Measurements from ENCODE around the gene MEGF11. TPM values are rescaled to one million over a fixed set of nuclear protein-coding genes. Genes with fewer than 3 reads are reported as not detected.
A peak's percentile ranks its signal among the peaks of the same experiment; 100 is the strongest.

Gene MEGF11
- total RNA-seq, 1 donor from 2014 or later, result 0.60 TPM

DNA sequence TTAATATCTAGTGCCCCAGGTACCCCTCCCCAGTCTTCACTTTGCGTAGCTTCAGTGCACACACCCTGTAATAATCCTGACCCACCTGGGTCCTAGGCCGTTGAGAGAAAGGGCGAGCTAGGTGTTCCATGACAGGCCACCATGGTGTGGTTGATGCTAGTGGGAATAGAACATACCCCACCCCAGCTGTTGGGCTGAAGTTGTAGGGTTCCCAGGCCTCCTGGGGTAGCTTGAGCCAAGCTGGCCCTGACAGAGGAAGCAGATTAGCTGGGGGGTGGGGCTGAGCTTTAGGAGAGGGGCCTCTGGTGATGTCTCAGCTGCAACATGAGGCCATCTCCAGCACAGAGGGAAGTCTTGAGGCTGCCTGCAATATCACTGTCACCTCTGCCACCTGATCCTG lies 343.7 kb downstream of the MEGF11 start:
- TF ChIP-seq, protein P1, sequence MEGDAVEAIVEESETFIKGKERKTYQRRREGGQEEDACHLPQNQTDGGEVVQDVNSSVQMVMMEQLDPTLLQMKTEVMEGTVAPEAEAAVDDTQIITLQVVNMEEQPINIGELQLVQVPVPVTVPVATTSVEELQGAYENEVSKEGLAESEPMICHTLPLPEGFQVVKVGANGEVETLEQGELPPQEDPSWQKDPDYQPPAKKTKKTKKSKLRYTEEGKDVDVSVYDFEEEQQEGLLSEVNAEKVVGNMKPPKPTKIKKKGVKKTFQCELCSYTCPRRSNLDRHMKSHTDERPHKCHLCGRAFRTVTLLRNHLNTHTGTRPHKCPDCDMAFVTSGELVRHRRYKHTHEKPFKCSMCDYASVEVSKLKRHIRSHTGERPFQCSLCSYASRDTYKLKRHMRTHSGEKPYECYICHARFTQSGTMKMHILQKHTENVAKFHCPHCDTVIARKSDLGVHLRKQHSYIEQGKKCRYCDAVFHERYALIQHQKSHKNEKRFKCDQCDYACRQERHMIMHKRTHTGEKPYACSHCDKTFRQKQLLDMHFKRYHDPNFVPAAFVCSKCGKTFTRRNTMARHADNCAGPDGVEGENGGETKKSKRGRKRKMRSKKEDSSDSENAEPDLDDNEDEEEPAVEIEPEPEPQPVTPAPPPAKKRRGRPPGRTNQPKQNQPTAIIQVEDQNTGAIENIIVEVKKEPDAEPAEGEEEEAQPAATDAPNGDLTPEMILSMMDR (IDR thresholded peaks at IDR 0.05; ENCODE audit: unreplicated experiment), result no peak

DNA sequence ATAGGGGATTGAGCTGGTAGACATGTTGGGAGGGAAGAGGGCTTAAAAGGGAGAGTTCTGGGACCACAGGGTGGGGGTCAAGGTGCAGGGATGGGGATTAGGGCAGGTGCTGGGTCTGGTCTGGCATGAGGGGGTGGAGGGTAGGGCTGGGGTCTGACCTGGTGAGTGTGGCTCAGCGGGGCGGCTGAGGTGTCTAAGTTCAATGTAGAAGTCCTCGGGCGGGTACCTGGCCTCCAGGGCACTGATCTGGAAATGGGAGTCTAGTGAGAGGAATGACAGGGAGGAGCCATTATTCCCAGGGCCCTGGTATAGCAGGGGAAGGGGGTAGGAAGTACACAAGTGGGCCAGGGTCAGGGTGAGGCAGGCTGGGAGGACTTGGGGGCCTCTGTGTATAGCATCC lies 344.7 kb downstream of the MEGF11 start:
- no peaks in the 10 kb centered on the region for H3K9me3 Mint-ChIP-seq (ENCODE audit: low read depth)
- H3K27me3 Mint-ChIP-seq, result no peaks in the 10 kb centered on the region
- no peak overlapping the region for H3K27ac Mint-ChIP-seq
- peaks cover 9% of the 10 kb centered on the region for H3K4me1 Mint-ChIP-seq (ENCODE audit: low read depth)
- H3K4me3 Mint-ChIP-seq (ENCODE audit: low read depth), result no peak overlapping the region
- peaks cover 5% of the 10 kb centered on the region for H3K36me3 Mint-ChIP-seq (ENCODE audit: insufficient read depth)
- TF ChIP-seq, protein P1 (IDR thresholded peaks at IDR 0.05; ENCODE audit: unreplicated experiment), result no peak
- DNase-seq (ENCODE audit: low spot score, unreplicated experiment), result no peak

More for the DNA sequence above, 343.7 kb downstream of the MEGF11 start:
- Mint-ChIP-seq H3K9me3 (ENCODE audit: low read depth) (no peaks in the 10 kb centered on the region), H3K27ac (no peak overlapping the region), H3K4me3 (ENCODE audit: low read depth) (no peak overlapping the region), H3K27me3 (no peaks in the 10 kb centered on the region), H3K36me3 (ENCODE audit: insufficient read depth) (peaks cover 5% of the 10 kb centered on the region), H3K4me1 (ENCODE audit: low read depth) (peaks cover 9% of the 10 kb centered on the region)
- no peak for DNase-seq (ENCODE audit: low spot score, unreplicated experiment)

DNA sequence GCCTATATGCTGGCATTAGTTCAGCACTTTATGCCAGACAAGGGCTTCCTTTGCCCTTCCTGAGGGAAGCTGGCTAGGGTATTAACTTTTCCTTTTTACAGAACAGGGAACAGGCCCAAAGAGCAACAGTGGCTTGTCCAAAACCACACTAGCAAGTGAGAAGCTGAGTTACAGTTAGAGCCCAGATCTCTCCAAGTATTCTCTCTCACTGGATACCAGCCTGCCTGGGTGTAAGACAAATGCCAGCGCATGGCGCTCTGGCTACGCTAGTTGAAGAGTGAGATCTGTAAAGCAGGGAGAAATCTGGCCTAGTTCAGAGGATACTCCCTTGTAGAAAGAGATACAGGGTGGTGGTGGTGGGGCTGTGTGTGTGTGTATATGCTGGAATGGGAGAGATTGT lies 345.9 kb downstream of the MEGF11 start:
- no peaks in the 10 kb centered on the region for H3K9me3 Mint-ChIP-seq (ENCODE audit: low read depth)
- peaks cover 6% of the 10 kb centered on the region for H3K36me3 Mint-ChIP-seq (ENCODE audit: insufficient read depth)
- H3K4me1 Mint-ChIP-seq (ENCODE audit: low read depth), result peaks cover 9% of the 10 kb centered on the region
- no peak overlapping the region for H3K27ac Mint-ChIP-seq
- no peak overlapping the region for H3K4me3 Mint-ChIP-seq (ENCODE audit: low read depth)
- TF ChIP-seq, protein P1 (IDR thresholded peaks at IDR 0.05; ENCODE audit: unreplicated experiment), result no peak
- H3K27me3 Mint-ChIP-seq, result no peaks in the 10 kb centered on the region
- no peak for DNase-seq (ENCODE audit: low spot score, unreplicated experiment)

DNA sequence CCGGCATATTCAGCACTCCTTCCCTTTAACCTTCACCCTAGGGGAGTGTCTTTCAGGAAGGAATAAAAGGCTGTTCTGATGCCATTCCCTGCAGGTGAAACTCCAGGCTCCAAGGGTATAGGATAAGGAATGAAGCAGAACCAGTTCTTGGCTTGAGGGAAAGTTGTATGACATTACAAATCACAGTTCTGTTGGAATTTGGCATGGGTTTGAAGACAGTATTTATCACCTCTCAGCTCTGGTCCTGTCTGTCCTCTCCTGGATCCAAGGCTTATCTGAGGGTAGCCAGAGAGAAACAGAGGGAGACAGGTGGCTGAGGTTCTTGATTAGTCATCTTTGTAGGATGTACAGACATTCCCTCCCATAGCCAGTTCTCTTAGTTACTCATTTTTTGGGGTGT lies 347.2 kb downstream of the MEGF11 start:
- TF ChIP-seq, protein P1 (IDR thresholded peaks at IDR 0.05; ENCODE audit: unreplicated experiment), result no peak
- Mint-ChIP-seq H3K27me3 (no peaks in the 10 kb centered on the region), H3K4me3 (ENCODE audit: low read depth) (no peak overlapping the region), H3K4me1 (ENCODE audit: low read depth) (peaks cover 11% of the 10 kb centered on the region), H3K36me3 (ENCODE audit: insufficient read depth) (peaks cover 9% of the 10 kb centered on the region), H3K9me3 (ENCODE audit: low read depth) (no peaks in the 10 kb centered on the region), H3K27ac (peak overlapping the region; percentile 85)
- DNase-seq (ENCODE audit: low spot score, unreplicated experiment), result no peak

DNA sequence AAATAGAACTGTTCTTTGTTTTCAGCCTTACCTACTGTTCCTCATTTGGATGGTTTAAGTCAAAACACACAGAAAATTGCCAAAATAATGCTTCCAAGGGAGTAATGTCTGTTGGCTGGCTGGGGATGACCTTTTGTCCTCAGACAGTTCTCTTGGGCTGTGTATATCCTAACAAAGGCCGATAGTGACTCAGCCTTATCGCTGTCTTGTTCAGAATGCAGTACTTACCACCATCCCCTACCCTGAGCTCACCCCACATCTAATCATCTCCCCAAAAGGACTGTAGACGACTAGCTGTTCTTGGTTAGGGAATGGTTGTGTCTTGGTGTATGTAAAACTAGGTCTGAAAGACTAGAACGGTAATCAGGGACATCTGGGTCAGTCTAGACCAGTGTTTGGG lies 349.2 kb downstream of the MEGF11 start:
- H3K4me3 Mint-ChIP-seq (ENCODE audit: low read depth), result no peak overlapping the region
- DNase-seq (ENCODE audit: low spot score, unreplicated experiment), result no peak

More for the DNA sequence above, 349.2 kb downstream of the MEGF11 start:
- Mint-ChIP-seq H3K9me3 (ENCODE audit: low read depth) (no peaks in the 10 kb centered on the region), H3K27me3 (no peaks in the 10 kb centered on the region), H3K4me1 (ENCODE audit: low read depth) (peaks cover 11% of the 10 kb centered on the region), H3K36me3 (ENCODE audit: insufficient read depth) (peaks cover 16% of the 10 kb centered on the region), H3K27ac (no peak overlapping the region)
- TF ChIP-seq, protein P1 (IDR thresholded peaks at IDR 0.05; ENCODE audit: unreplicated experiment), result no peak
